Activated CD8-positive, alpha-beta memory T cell treated with anti-CD3 and anti-CD28 coated beads for 36 hours (primary cell): ENCODE measurements around the gene MED20. TPM values are rescaled to one million over a fixed set of nuclear protein-coding genes. Genes with fewer than 3 reads are reported as not detected.

Experiments
- CTCF ChIA-PET: fragments of 350-600 bp; sonication (Branson Sonifier 250); formaldehyde crosslinking; loops from one replicate; lab custom pipeline; 2021; ENCODE audit warnings: antibody characterized with exemption; lab: Charles Lee
- POLR2A ChIA-PET: fragments of 350-600 bp; sonication (Branson Sonifier 250); formaldehyde crosslinking; loops from one replicate; lab custom pipeline; 2021; ENCODE audit warnings: antibody characterized with exemption; lab: Charles Lee
- total RNA-seq, 2 experiments: library from RNA; stranded (reverse); gene quantifications; one replicate each; pipeline ENCODE4 v1.2.3, GENCODE V29; 2021

The MED20 gene
- total RNA-seq, result 10 to 100 TPM; 17.5 to 22.1 TPM

- ChIA-PET CTCF (interaction anchor here (0.5 to 3.9 kb wide), 27 partner anchors 11 to 244 kb away, joined by 3 to 46 read pairs (median 4); partner anchors contain the start of genes CCND3, TAF8, TOMM6 and USP49), POLR2A (interaction anchor here (0.6 to 1.6 kb wide), 13 partner anchors 9 to 826 kb away, joined by 3 to 14 read pairs (median 4); partner anchors contain the start of genes CCND3, TAF8 and TOMM6)
These were observed at the start of gene MED20, which contains the start of gene BYSL for GRCh38 chr6:41920921-41921711. Gene MED20 (minus strand): TSS chr6:41921139. CDS start chr6:41921018, 121 bp downstream. Gene BYSL (plus strand): TSS chr6:41921499. CDS start chr6:41921563, 64 bp downstream.

- POLR2A ChIA-PET, result no interaction called here
- CTCF ChIA-PET, result interaction anchor here (0.9 kb wide), 1 partner anchor 11 kb away, joined by 3 read pairs; no protein-coding TSS in a partner anchor
These were observed 49.5 kb upstream of the MED20 start for GRCh38 chr6:41970436-41970846.

- ChIA-PET POLR2A (interaction anchor here (1.0 kb wide), 1 partner anchor 28 kb away, joined by 3 read pairs; no protein-coding TSS in a partner anchor), CTCF (interaction anchor here (0.6 to 1.3 kb wide), 5 partner anchors 12 to 32 kb away, joined by 3 to 5 read pairs (median 3); no protein-coding TSS in a partner anchor)
These were observed 46.7 kb upstream of the MED20 start for GRCh38 chr6:41967312-41968287.

GRCh38 chr6:41966961-41967311 is 46.0 kb upstream of the MED20 start:
- CTCF ChIA-PET, result interaction anchor here (1.2 kb wide), 1 partner anchor 13 kb away, joined by 3 read pairs; no protein-coding TSS in a partner anchor
- POLR2A ChIA-PET, result no interaction called here

DNA sequence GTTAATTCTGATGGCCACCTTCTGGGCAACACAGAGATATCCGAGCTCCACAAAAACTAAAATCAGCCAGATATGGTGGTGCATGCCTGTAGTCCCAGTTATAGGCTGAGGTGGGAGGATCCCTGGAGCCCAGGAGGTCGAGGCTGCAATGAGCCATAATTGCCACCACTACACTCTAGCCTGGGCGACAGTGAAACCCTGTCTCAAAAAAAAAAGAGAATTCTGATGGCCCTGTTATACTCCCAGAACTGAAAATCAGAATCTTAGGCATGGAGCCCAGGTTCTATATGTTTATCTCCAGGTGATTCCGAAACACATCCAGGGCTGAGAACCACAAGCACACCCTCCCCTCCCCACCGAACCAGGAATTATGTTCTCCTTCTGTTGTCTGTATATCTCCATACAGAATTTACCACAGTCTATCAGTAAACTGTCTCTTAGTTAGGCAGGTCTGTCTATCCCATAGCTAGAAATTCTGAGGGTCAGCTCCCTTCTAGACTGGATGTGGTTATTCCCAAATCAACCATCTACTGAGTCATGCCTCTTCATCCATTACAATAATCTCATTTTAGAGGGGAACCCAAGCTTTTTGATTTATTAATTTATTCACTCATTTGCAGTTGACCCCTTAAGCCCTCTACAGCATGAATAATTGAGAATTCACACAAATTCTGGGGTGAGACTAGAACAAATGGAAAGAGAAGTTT is 45.4 kb upstream of the MED20 start:
- POLR2A ChIA-PET, result interaction anchor here (0.6 kb wide), 1 partner anchor 75 kb away, joined by 5 read pairs; no protein-coding TSS in a partner anchor
- CTCF ChIA-PET, result interaction anchor here (0.8 to 1.5 kb wide), 2 partner anchors 78 to 80 kb away, joined by 3 to 4 read pairs; no protein-coding TSS in a partner anchor

DNA sequence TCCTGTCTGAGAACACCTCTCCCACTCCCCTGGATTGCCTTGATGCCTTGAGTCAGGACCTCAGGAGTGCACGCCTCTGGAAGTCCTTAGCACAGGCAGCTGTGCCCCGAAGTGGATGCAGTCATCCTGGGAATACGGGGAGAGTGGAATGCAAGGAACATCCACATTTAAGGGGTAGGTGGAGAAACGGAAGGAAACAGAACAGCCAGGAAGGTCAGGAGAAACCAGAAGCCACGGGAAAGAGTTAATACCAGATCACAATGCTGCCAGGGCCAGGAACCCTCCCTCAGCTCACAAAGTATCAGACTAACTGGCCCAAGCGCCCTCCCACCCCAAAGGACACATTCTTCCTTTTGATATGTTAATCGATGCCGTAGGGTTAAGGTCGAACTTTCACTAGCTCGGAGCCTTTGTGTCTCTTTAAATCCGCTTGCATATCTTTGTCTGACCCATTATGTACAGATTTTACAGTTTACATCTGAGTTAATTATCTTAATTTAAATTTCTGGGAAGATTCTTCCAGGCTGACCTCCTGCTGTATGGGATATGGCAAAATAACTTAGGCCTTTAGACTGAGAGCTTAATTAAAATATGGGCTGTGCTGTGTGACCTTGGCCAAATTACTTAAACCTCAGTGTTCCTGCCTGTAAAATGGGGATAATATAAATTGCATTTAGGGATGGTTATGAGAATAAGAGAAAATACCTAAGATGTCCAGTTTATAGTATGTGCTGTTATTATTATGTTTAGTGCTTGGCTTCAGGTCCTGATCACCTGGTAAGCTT is 44.7 kb upstream of the MED20 start:
- CTCF ChIA-PET, result interaction anchor here (0.8 to 1.5 kb wide), 2 partner anchors 78 to 81 kb away, joined by 3 to 4 read pairs; no protein-coding TSS in a partner anchor
- POLR2A ChIA-PET, result interaction anchor here (0.6 kb wide), 1 partner anchor 74 kb away, joined by 5 read pairs; no protein-coding TSS in a partner anchor

- CTCF ChIA-PET, result interaction anchor here (1.1 to 1.5 kb wide), 4 partner anchors 8 to 80 kb away, joined by 3 to 4 read pairs (median 3); partner anchors contain the start of gene CCND3
- POLR2A ChIA-PET, result interaction anchor here (0.6 kb wide), 1 partner anchor 77 kb away, joined by 4 read pairs; no protein-coding TSS in a partner anchor
These were observed 43.4 kb upstream of the MED20 start for GRCh38 chr6:41964201-41964887.

GRCh38 chr6:41963371-41963770 is 42.4 kb upstream of the MED20 start:
- POLR2A ChIA-PET, result no interaction called here

GRCh38 chr6:41960028-41960427 is 39.1 kb upstream of the MED20 start:
- CTCF ChIA-PET, result interaction anchor here (1.0 to 1.9 kb wide), 2 partner anchors 11 to 39 kb away, joined by 3 to 5 read pairs; partner anchors contain the start of genes BYSL and MED20
- POLR2A ChIA-PET, result interaction anchor here (0.6 kb wide), 1 partner anchor 17 kb away, joined by 4 read pairs; no protein-coding TSS in a partner anchor

More at GRCh38 chr6:41963371-41963770, 42.4 kb upstream of the MED20 start:
- CTCF ChIA-PET, result interaction anchor here (0.7 to 1.7 kb wide), 5 partner anchors 9 to 27 kb away, joined by 3 to 5 read pairs (median 3); partner anchors contain the start of gene CCND3

DNA sequence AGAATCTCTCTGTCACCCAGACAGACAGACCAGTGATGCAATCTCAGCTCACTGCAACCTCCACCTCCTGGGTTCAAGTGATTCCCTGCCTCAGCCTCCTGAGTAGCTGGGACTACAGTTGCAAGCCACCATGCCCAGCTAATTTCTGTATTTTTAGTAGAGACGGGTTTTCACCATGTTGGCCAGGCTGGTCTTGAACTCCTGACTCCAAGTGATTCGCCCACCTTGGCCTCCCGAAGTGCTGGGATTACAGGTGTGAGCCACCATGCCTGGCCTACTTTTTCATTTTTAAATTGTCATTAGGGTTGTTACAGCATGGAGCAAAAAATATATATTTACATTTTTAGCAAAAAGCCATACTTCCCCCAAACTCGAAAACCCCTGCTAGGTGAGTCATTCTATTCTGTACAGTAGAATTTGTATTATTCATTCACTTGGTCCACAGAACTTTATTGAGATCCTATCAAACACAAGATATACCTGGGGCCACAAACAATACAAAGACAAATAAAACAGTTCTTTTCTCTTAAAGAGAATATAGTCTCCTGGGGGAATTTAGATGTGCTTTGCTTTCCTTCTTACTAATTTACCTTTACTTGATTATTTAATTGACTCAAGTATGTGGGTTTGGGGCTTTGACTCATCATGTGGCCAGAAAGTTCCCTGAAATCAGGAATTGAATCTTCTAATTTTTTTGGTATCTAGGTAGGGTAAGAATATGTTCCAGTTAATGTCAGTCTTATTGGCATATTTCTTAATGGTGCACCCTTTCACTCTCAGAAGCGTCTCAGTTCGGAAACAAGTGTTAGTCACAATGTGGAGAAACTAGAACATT is 37.3 kb upstream of the MED20 start:
- ChIA-PET POLR2A (interaction anchor here (0.5 to 0.6 kb wide), 4 partner anchors 13 to 1563 kb away, joined by 5 to 6 read pairs (median 6); no protein-coding TSS in a partner anchor), CTCF (interaction anchor here (1.7 kb wide), 1 partner anchor 15 kb away, joined by 6 read pairs; no protein-coding TSS in a partner anchor)

DNA sequence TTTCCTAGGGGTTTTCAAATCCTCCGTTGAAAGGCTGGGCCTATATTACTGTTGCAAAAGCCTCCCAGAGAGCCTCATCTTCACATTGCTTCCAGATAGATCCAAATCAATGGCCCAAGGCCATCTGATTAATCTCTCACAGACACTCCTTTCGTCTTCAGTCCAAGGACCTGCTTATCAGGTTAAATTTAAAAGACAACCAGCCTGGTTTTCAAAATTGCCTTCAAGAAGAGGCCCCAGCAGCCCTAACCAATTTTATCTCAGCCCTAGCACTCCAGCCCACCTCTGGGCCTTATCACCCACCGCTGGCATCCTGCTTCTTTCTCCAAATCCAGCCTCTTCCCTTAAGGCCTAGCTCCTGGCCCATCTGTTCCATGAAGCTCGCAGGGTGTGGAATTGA is 36.2 kb upstream of the MED20 start:
- POLR2A ChIA-PET, result interaction anchor here (0.6 kb wide), 3 partner anchors 12 to 1564 kb away, joined by 3 to 6 read pairs (median 5); no protein-coding TSS in a partner anchor
- CTCF ChIA-PET, result interaction anchor here (1.7 kb wide), 1 partner anchor 14 kb away, joined by 6 read pairs; no protein-coding TSS in a partner anchor

GRCh38 chr6:41955412-41955811 is 34.5 kb upstream of the MED20 start:
- ChIA-PET POLR2A (no interaction called here), CTCF (interaction anchor here (1.0 kb wide), 1 partner anchor 8 kb away, joined by 3 read pairs; no protein-coding TSS in a partner anchor)

DNA sequence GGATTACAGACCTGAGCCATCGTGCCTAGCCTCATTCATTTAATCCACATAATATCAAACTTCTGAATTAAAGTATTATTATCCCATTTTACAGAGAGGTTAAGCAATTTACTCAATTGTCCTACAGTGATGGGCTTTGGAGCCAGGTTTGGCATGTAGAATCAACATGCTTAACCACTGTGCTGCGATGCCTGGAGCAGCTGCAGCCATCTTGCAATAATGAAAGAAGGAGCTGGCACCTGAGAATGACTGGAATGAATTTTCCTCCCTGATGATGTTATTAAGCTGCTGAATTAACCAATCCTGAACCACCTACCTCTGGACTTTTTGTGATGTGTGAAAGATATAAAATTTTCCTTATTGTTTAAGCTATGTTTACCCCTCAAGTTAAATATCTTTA is 33.7 kb upstream of the MED20 start:
- POLR2A ChIA-PET, result no interaction called here
- CTCF ChIA-PET, result interaction anchor here (1.0 kb wide), 1 partner anchor 9 kb away, joined by 3 read pairs; no protein-coding TSS in a partner anchor

DNA sequence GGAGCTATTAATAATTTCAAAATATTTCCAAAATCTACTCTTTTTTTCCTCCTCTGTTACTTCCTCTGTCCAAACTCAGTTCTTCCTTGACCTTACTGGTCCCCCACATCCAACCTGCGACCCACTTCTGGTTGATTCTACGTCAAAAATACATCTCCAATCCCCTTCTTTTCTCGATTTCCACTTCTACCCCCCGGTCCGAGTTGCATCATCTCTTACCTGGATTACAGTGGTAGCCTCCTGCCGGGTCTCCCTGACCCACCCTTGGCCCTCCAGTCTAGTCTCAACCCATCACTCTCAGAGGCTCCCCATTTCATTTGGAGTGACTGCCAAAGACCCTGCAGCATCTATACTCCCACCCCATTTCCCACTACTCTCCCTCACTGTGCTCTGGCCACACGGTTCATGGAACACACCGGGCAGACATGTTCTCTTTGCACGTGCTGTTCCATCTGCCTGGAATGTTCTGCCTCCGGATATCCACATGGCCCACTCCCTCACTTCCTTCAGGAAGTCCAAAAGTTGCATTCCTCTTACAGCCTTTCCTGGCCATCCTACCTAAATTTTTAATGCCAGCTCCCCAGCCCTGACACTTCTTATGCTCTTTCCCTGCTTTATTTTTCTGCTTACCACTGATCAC is 26.8 kb upstream of the MED20 start:
- ChIA-PET POLR2A (no interaction called here), CTCF (no interaction called here)
